IPS-20b (cell line): ENCODE data around the gene PKHD1.

Experiments used
- H3K27ac ChIP-seq: one replicate; pipeline ENCODE4 v1.5.1; 2013; ENCODE audit warnings: low read length
- H3K27me3 ChIP-seq: 2 replicates; pipeline ENCODE4 v1.6.1; 2013; ENCODE audit warnings: mild to moderate bottlenecking, low read length, inconsistent platforms; ENCODE audit not compliant: insufficient read depth
- H3K36me3 ChIP-seq: 2 replicates; pipeline ENCODE4 v1.6.1; 2013; ENCODE audit warnings: low read depth, mild to moderate bottlenecking, inconsistent platforms, low read length, moderate library complexity; ENCODE audit not compliant: insufficient read depth
- H3K4me1 ChIP-seq: 2 replicates; pipeline ENCODE4 v1.6.1; 2013; ENCODE audit warnings: mild to moderate bottlenecking, control low read depth, inconsistent platforms, low read length, moderate library complexity; ENCODE audit not compliant: insufficient read depth
- H3K4me3 ChIP-seq: 2 replicates; pipeline ENCODE4 v1.5.1; 2013; ENCODE audit warnings: mild to moderate bottlenecking, low read length, inconsistent platforms
- H3K9ac ChIP-seq: 2 replicates; pipeline ENCODE4 v1.6.1; 2013; ENCODE audit warnings: low read depth, mild to moderate bottlenecking, inconsistent platforms, low read length, moderate library complexity
- H3K9me3 ChIP-seq: 2 replicates; pipeline ENCODE4 v1.6.1; 2013; ENCODE audit warnings: mild to moderate bottlenecking, low read depth, low read length, inconsistent platforms; ENCODE audit not compliant: insufficient read depth

Gene PKHD1

DNA sequence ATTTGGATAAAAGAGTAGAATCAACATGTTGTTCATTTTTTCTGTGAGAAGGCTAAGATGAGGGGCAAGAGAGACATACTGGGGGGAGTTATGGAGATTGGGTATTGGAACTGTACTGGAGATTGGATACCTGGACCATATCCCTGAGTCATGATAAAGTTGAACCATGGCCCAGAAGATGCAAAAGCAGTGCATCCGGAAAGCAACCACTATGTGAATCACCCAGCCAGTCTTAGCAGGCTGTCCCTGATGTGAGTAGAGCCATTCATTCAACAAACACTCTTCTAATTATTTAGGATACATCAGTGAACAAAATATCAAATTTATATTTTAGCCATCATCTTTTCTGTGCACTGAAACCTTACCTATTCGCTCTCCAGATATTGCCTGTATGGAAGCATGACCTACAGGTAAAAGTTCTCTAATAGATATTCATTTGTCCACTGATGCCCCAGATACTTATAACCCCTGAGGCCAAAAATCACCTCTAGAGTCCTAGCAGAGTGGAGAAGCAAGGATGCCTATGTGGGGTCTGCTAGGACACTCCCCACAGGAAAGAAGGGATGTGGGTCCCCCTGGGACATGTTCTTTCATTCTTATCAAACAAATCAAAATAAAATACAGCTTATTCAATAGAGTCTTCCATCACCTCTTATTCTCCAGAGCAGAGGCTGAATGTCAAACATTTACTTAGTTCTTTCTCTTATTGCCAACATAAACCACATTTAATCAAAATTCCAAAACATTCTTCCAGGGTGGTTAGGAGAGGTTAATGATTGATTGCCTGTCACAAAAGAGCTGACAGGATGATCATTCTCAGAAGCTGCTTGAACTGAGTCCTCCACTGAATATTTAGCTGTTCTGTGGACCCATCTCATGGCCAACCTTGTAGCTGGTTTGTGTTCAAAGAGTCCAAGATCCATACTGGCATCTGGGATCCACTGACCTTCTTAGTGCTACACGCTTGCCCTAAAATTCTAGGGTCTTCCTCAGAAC is 37.0 kb upstream of the PKHD1 start:
- Histone ChIP-seq H3K9ac (no peak overlapping the region), H3K4me1 (no peaks in the 10 kb centered on the region), H3K27me3 (no peaks in the 10 kb centered on the region), H3K4me3 (no peak overlapping the region), H3K9me3 (no peaks in the 10 kb centered on the region), H3K36me3 (no peaks in the 10 kb centered on the region), H3K27ac (no peak overlapping the region)

DNA sequence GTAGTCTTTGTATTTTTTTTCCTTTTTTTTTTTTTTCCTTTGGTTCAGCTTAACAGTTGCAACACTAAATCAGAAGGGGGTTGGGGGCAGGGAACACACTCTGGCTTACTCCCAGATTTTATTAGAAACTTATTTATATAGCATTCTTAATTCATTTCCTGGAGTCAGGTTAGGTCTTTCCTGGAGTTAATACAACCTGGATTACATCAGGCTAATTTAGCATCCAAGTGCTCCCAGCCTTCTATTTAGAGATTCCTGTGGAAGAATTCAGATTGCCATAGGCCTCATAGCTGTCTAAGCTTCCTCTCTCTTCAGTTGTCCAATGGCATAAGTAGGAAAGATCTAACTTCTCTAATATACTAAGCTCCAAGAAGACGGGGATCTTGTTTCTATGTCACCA is 35.8 kb upstream of the PKHD1 start:
- Histone ChIP-seq H3K36me3 (no peaks in the 10 kb centered on the region), H3K4me3 (no peak overlapping the region), H3K9ac (no peak overlapping the region), H3K9me3 (no peaks in the 10 kb centered on the region; the same call in 1 of the 2 replicates), H3K27ac (no peak overlapping the region), H3K4me1 (no peaks in the 10 kb centered on the region), H3K27me3 (no peaks in the 10 kb centered on the region)

DNA sequence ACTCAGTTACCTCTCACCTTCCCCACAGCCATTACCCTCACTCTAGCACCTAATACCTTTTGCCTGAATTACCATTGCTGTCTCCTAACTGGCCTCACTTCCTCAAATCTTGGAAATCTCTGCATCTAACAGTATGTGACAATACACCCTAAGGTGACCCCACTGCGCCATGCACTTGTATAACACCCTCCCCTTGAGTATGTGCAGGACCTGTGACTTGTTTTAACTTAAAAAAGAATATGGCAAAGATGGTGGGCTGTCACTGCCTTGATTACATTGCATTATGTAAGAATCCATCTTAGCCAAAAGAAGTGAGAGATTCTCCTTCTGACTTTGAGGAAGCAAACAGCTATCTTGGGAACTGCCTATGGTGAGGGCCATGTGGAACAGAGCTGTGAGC is 29.9 kb upstream of the PKHD1 start:
- no peaks in the 10 kb centered on the region for H3K27me3 ChIP-seq
- H3K4me1 ChIP-seq = no peaks in the 10 kb centered on the region
- H3K27ac ChIP-seq = no peak overlapping the region
- H3K4me3 ChIP-seq = no peak overlapping the region
- H3K36me3 ChIP-seq = no peaks in the 10 kb centered on the region
- no peaks in the 10 kb centered on the region; the same call in 1 of the 2 replicates for H3K9me3 ChIP-seq
- H3K9ac ChIP-seq = no peak overlapping the region

DNA sequence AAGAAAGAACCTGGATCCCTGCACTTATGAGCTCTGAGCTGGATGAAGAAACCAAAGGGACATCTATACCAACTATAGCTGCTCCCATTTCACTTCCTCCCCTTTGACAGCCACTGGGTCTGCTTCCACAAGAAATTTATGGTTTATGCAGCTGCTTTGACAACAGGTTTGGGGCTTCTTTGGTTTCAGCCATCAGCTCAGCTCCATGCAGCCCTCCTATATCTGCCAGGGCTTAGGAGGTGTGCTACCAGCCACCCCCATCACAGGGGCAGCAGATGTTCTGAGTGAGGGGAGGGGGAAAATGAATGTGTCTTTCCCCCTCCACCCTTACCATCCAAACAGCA is 29.2 kb upstream of the PKHD1 start:
- Histone ChIP-seq H3K9ac (no peak overlapping the region), H3K4me1 (no peaks in the 10 kb centered on the region), H3K27me3 (no peaks in the 10 kb centered on the region), H3K27ac (no peak overlapping the region), H3K36me3 (no peaks in the 10 kb centered on the region), H3K4me3 (no peak overlapping the region), H3K9me3 (no peaks in the 10 kb centered on the region; the same call in 1 of the 2 replicates)

DNA sequence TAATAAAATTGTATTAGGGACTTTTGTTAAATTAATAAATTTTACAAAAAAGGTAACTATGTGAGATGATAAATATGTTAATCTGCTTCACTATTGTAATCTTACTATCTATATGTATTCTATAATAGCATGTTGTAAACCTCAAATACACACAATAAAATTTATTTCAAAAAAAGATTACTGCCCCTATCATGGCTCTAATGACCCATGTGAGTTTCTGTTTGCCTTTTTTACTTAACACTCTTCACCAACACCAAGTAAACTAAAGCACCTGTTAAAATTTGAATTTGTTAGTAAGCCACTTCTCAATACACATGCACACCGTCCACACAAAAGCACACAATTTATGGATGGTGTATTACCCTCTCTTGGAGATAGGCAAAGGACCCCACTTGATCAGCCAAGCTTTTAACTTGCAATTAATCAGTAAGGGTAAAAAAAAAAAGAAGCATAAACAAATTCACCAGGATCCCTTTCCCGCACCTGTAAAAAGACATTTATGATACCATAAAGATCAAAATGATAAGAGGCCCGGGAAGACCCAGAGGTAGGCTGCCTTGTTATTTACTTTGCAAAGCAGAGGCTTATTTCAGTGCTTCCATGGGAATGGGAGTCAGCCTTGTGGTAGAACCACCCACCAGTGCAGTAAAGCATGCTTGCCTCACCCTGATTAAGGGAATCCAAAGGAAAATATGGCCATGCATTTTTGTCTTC is 28.6 kb upstream of the PKHD1 start:
- H3K27ac ChIP-seq = no peak overlapping the region

DNA sequence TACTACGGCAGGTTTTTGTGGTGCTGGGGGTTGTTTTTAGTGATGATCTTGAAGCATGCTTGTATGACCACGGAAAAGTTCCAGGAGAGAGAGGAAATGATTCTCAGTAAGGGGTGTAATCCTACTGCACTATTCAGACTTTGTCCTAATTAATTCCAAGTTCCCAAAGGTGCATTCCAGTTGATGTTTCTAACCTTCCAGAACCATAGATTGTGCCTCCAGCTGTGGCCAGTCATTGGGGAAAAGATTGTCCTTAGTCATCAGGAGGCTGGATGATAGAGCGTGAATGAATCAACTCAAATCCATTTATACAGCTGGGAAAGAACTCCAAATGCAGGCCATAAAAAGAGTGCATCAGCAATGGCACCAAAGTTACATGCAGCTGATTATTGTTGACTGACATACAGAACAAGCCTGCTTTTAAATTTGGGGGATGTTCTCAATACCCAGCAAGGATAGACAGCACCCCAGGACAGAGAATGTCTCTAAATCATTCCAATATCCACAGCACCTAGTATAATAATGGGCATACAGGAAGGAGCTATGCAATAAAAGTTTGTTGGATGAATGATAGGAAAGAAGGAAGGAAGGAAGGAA is 27.8 kb upstream of the PKHD1 start:
- Histone ChIP-seq H3K9ac (no peak overlapping the region), H3K9me3 (no peaks in the 10 kb centered on the region; the same call in 1 of the 2 replicates)

More for the DNA sequence above, 28.6 kb upstream of the PKHD1 start:
- no peaks in the 10 kb centered on the region; the same call in 1 of the 2 replicates for H3K9me3 ChIP-seq
- no peaks in the 10 kb centered on the region for H3K27me3 ChIP-seq
- no peak overlapping the region for H3K9ac ChIP-seq
- no peaks in the 10 kb centered on the region for H3K36me3 ChIP-seq
- no peaks in the 10 kb centered on the region for H3K4me1 ChIP-seq
- H3K4me3 ChIP-seq = no peak overlapping the region

DNA sequence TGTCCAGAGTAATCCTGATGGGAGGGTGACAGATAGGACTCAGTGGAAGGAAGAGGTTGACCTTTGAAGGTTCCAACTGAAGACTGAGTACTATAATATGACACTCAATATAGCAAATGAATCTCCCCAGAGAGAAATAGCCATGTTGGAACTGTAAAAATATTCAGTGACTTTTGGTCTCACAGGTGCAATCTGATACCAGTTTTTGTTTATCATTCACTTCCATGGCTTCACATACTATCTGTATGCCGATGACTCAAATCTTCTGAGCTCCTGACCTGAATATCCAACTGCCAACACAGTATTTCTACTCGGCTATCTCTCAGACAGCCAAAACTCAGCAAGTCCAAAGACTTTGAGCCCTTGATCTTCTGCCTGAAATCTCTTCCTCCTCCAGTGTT is 21.8 kb upstream of the PKHD1 start:
- H3K9me3 ChIP-seq = no peaks in the 10 kb centered on the region
- peaks cover 3% of the 10 kb centered on the region; the same call in 1 of the 2 replicates for H3K4me1 ChIP-seq
- no peak overlapping the region for H3K4me3 ChIP-seq
- H3K36me3 ChIP-seq = no peaks in the 10 kb centered on the region
- H3K9ac ChIP-seq = no peak overlapping the region
- no peaks in the 10 kb centered on the region for H3K27me3 ChIP-seq
- no peak overlapping the region for H3K27ac ChIP-seq

More for the DNA sequence above, 27.8 kb upstream of the PKHD1 start:
- Histone ChIP-seq H3K27ac (no peak overlapping the region), H3K27me3 (no peaks in the 10 kb centered on the region), H3K36me3 (no peaks in the 10 kb centered on the region), H3K4me3 (no peak overlapping the region), H3K4me1 (no peaks in the 10 kb centered on the region)

DNA sequence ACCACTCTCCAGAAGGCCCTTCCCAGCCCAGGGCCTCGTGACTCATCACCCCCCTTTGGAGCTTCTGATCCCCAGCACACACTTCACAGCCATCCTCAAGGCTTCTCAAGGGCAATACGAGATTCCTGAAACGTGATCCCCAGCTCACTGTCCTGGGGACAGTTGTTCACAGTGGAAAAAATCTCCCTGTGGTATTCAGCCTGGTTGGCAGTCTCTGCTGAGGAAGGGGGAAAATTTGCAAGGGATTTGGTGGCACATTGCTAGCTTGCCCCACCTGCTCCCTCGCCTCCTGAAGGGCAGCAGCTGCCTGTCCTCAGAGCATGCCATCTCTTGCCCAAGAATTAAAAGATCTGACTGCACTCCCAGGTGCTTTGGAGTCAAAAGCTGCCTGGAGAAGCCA is 20.7 kb upstream of the PKHD1 start:
- no peaks in the 10 kb centered on the region for H3K27me3 ChIP-seq
- H3K4me1 ChIP-seq = peaks cover 3% of the 10 kb centered on the region; the same call in 1 of the 2 replicates
- H3K36me3 ChIP-seq = no peaks in the 10 kb centered on the region
- H3K4me3 ChIP-seq = no peak overlapping the region
- H3K27ac ChIP-seq = no peak overlapping the region
- H3K9ac ChIP-seq = no peak overlapping the region
- no peaks in the 10 kb centered on the region for H3K9me3 ChIP-seq

DNA sequence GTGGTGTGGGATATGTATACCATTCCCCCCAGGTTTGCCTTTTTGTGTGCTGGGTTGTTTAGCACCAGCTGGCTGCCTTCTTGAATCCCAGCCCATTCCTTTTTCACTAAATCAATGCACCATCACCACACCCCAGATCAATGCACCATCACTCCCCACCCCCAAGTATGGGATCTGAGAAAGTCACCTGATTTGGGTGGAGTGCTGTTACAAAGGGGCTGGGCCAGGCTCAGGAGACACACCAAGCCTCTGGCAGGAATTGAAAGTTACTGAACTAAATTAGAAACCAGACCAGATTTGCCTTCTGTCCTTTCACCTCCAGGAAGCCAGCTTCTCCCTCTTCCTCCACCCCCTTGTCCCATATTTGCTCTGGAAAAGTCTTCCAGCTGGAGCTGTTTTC is 19.6 kb upstream of the PKHD1 start:
- Histone ChIP-seq H3K9ac (no peak overlapping the region), H3K4me3 (no peak overlapping the region), H3K27me3 (no peaks in the 10 kb centered on the region), H3K36me3 (no peaks in the 10 kb centered on the region), H3K27ac (no peak overlapping the region), H3K4me1 (peaks cover 3% of the 10 kb centered on the region; the same call in 1 of the 2 replicates), H3K9me3 (no peaks in the 10 kb centered on the region)

DNA sequence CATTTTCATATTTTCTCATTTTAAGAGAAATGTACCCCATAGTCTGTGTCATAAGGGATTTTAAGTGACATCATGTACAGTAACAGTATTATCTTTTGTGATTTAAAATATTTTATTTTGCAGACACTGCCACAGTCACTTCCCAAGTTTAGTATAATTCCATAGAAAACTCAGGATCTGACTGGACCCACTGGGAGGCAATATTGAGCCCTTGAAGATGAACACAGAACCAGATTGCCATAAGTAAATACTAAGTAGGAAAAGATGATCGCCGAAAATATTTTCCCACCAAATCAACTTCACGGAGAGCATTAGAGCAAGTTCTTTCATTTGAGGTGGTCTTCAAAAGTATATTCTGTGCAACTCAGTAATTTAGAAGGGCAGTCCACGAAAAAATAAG is 17.6 kb upstream of the PKHD1 start:
- Histone ChIP-seq H3K27me3 (no peaks in the 10 kb centered on the region), H3K36me3 (no peaks in the 10 kb centered on the region), H3K4me1 (peaks cover 3% of the 10 kb centered on the region; the same call in 1 of the 2 replicates), H3K9ac (no peak overlapping the region), H3K27ac (no peak overlapping the region), H3K4me3 (no peak overlapping the region), H3K9me3 (no peaks in the 10 kb centered on the region)

DNA sequence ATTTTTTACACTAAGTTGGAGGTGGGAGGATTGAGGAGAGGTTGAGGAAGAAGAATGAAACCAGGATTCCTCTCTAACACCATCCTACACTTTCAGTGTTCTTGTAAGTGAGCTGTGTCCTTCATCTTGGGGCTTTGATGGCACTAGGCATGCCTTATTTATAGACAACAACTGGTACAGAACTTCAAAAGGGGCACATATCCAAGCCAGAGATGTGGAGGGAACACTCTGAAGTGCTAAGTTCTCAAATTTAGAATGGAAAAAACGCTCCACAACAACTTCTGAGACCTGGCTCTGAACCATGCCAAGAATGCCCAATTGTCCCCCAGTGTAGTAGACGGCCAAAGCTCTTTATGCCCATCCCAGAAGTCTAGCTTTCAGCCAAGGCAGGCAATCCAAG is 16.2 kb upstream of the PKHD1 start:
- Histone ChIP-seq H3K27ac (no peak overlapping the region), H3K9ac (no peak overlapping the region), H3K4me1 (peaks cover 3% of the 10 kb centered on the region; the same call in 1 of the 2 replicates), H3K36me3 (no peaks in the 10 kb centered on the region), H3K27me3 (no peaks in the 10 kb centered on the region), H3K4me3 (no peak overlapping the region), H3K9me3 (no peaks in the 10 kb centered on the region)
